ENCODE results near the gene PTPRD. TPM values are rescaled to one million over a fixed set of nuclear protein-coding genes. Genes with fewer than 3 reads are reported as not detected.

PTPRD gene
- total and polyA plus RNA-seq, 2 donors (not counting 1 experiment from before 2014, with no cell fraction given), result not detected

- no peak overlapping the region for H3K4me2 ChIP-seq (replicated peaks; ENCODE audit: low read depth, low read length, poor library complexity, severe bottlenecking)
- H4K20me1 ChIP-seq (ENCODE audit: control insufficient read depth, insufficient read depth, low read length, poor library complexity, severe bottlenecking), result no peaks in the 10 kb centered on the region
- Mint-ChIP-seq H3K4me1 (peaks cover 12% of the 10 kb centered on the region), H3K27ac (no peak overlapping the region), H3K27me3 (no peaks in the 10 kb centered on the region), H3K4me3 (no peak overlapping the region), H3K9me3 (ENCODE audit: insufficient read depth) (no peaks in the 10 kb centered on the region)
- no peak overlapping the region for H2AFZ ChIP-seq (ENCODE audit: insufficient read depth, low read depth, low read length, poor library complexity, severe bottlenecking)
- H3K4me1 ChIP-seq (ENCODE audit: control insufficient read depth in 2 of 2, insufficient read depth in 2 of 2, low read length in 2 of 2), result peaks cover 2 to 13% of the 10 kb centered on the region in 2 donors
- ChIA-PET CTCF (no interaction called here), POLR2A (no interaction called here)
- DNase-seq, result no peak
- H3K9me3 ChIP-seq (ENCODE audit: control extremely low read depth in 1 of 3, control insufficient read depth in 2 of 3, insufficient read depth in 1 of 3, low read length in 2 of 3), result no peaks in the 10 kb centered on the region
- H3K79me2 ChIP-seq (ENCODE audit: control insufficient read depth, insufficient read depth, low read length), result no peaks in the 10 kb centered on the region
- WGBS (ENCODE audit: insufficient coverage), result 85% methylated on average over 2 of the region's 3 CpGs
- H3K27ac ChIP-seq (ENCODE audit: low read length in 2 of 2), result no peak overlapping the region
- no peak overlapping the region for H3K9ac ChIP-seq (ENCODE audit: low read length)
- H3K4me3 ChIP-seq (ENCODE audit: control extremely low read depth in 1 of 5, extremely low read depth in 1 of 5, insufficient read depth in 1 of 5, low read depth in 2 of 5, low read length in 4 of 5), result no peak overlapping the region
- TF ChIP-seq EZH2 (IDR thresholded peaks at IDR 0.05; ENCODE audit: borderline replicate concordance, insufficient read depth, low read depth, low read length, poor library complexity, severe bottlenecking) (no peak), CTCF (IDR thresholded peaks at IDR 0.05) (no peak)
- intact Hi-C loops (cut with micrococcal nuclease), result no loop called here
- H3K27me3 ChIP-seq (replicated peaks in 1 of 4; ENCODE audit: control extremely low read depth in 1 of 4, control insufficient read depth in 3 of 4, insufficient read depth in 4 of 4, low read length in 3 of 4), result no peaks in the 10 kb centered on the region
- no peak for ATAC-seq (ENCODE audit: low read depth)
- no peaks in the 10 kb centered on the region for H3K36me3 ChIP-seq (replicated peaks in 1 of 2; ENCODE audit: control extremely low read depth in 1 of 2, control insufficient read depth in 1 of 2, extremely low read depth in 1 of 2, insufficient read depth in 2 of 2, low read length in 1 of 2)
Measured at GRCh38 chr9:9905736-9906135, 707.1 kb downstream of the PTPRD start.

GRCh38 chr9:9904041-9904440, 708.8 kb downstream of the PTPRD start:
- H3K27ac Mint-ChIP-seq, result no peak overlapping the region
- no peak overlapping the region for H3K4me3 Mint-ChIP-seq
- no CpG with 5 or more reads among the region's 3 CpGs for WGBS (ENCODE audit: insufficient coverage)
- Histone ChIP-seq H4K20me1 (ENCODE audit: control insufficient read depth, insufficient read depth, low read length, poor library complexity, severe bottlenecking) (no peaks in the 10 kb centered on the region), H3K79me2 (ENCODE audit: control insufficient read depth, insufficient read depth, low read length) (no peaks in the 10 kb centered on the region), H3K9ac (ENCODE audit: low read length) (peak overlapping the region; percentile 24), H3K4me3 (ENCODE audit: control extremely low read depth in 1 of 5, extremely low read depth in 1 of 5, insufficient read depth in 1 of 5, low read depth in 2 of 5, low read length in 4 of 5) (no peak overlapping the region), H3K4me1 (ENCODE audit: control insufficient read depth in 2 of 2, insufficient read depth in 2 of 2, low read length in 2 of 2) (peaks cover 2 to 13% of the 10 kb centered on the region in 2 donors), H3K27ac (ENCODE audit: low read length in 2 of 2) (no peak overlapping the region), H3K9me3 (ENCODE audit: control extremely low read depth in 1 of 3, control insufficient read depth in 2 of 3, insufficient read depth in 1 of 3, low read length in 2 of 3) (no peaks in the 10 kb centered on the region), H3K27me3 (replicated peaks in 1 of 4; ENCODE audit: control extremely low read depth in 1 of 4, control insufficient read depth in 3 of 4, insufficient read depth in 4 of 4, low read length in 3 of 4) (no peaks in the 10 kb centered on the region), H2AFZ (ENCODE audit: insufficient read depth, low read depth, low read length, poor library complexity, severe bottlenecking) (peak overlapping the region; percentile 47), H3K4me2 (replicated peaks; ENCODE audit: low read depth, low read length, poor library complexity, severe bottlenecking) (peak overlapping the region; percentile 21), H3K36me3 (replicated peaks in 1 of 2; ENCODE audit: control extremely low read depth in 1 of 2, control insufficient read depth in 1 of 2, extremely low read depth in 1 of 2, insufficient read depth in 2 of 2, low read length in 1 of 2) (no peaks in the 10 kb centered on the region)
- ChIA-PET POLR2A (no interaction called here), CTCF (no interaction called here)
- ATAC-seq (ENCODE audit: low read depth), result no peak
- TF ChIP-seq CTCF (IDR thresholded peaks at IDR 0.05) (no peak), EZH2 (IDR thresholded peaks at IDR 0.05; ENCODE audit: borderline replicate concordance, insufficient read depth, low read depth, low read length, poor library complexity, severe bottlenecking) (no peak)
- no peaks in the 10 kb centered on the region for H3K9me3 Mint-ChIP-seq (ENCODE audit: insufficient read depth)
- no peak for DNase-seq
- no peaks in the 10 kb centered on the region for H3K27me3 Mint-ChIP-seq
- H3K4me1 Mint-ChIP-seq, result peaks cover 12% of the 10 kb centered on the region
- intact Hi-C loops (cut with micrococcal nuclease), result no loop called here

Measured in B cell (primary cell).